DMS79 treated with DMSO at 0.1 percent for 48 hours (cell line): ENCODE measurements around the gene CT47C1.
"Not testable (repeated sequence)": the region's sequence is repeated elsewhere in the genome, so short reads cannot be mapped to it uniquely, and the experiment has no call there.

Experiments
- DNase-seq: peaks from one replicate; lab custom pipeline; 2025; lab: John Stamatoyannopoulos, UW

CT47C1 gene

DNA sequence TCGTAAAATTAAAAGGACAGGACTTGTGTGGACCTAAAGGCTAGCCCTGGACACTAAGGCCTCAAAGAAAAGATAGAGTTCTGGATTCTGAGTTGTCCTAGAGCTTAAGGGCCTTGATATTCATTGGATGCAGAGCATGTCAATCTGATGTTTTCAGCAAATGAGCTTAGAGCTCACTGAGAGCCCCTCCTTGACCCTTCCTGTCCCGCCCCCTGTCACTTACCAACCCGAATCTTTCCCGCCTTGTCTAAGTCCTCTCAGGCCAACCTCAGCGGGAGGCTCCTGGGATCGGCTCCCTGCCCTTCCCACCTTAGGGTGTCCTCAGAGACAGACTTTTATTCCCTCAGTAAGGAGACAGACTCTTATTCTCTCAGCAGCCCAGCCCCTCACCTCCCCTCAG is at the start of gene CT47C1:
Gene CT47C1 (plus strand): TSS at position 250 of the 400 bp plus-strand sequence. CDS start 233 bp downstream, outside the sequence.
- no peak for DNase-seq

DNA sequence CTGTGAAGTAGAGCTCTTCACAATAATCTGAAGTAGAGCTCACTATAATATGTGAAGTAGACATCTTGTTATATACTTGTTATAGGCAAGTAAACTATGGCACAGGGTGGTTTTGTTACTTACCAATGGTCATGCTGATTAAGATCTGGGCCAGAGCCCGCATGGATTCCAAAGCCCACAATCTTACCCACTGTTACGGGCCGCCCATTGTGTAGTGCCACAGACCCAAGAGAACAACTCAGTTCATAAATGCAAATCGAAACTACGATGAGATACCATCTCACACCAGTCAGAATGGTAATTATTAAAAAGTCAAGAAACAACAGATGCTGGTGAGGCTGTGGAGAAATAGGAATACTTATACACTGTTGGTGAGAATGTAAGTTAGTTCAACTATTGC is 46.9 kb upstream of the CT47C1 start:
- DNase-seq = no peak

DNA sequence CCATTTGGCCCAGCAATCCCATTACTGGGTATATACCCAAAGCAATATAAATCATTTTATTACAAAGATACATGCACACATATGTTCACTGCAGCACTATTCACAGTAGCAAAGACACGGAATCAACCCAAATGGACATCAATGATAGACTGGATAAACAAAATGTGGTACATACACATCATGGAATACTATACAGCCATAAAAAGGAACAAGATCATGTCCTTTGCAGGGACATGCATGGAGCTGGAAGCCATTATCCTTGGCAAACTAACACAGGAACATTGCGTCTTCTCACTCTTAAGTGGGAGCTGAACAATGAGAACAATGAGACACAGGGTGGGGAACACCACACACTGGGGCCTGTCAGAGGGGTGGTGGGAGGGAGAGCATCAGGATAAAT is 46.4 kb upstream of the CT47C1 start:
- not testable (repeated sequence) for DNase-seq

DNA sequence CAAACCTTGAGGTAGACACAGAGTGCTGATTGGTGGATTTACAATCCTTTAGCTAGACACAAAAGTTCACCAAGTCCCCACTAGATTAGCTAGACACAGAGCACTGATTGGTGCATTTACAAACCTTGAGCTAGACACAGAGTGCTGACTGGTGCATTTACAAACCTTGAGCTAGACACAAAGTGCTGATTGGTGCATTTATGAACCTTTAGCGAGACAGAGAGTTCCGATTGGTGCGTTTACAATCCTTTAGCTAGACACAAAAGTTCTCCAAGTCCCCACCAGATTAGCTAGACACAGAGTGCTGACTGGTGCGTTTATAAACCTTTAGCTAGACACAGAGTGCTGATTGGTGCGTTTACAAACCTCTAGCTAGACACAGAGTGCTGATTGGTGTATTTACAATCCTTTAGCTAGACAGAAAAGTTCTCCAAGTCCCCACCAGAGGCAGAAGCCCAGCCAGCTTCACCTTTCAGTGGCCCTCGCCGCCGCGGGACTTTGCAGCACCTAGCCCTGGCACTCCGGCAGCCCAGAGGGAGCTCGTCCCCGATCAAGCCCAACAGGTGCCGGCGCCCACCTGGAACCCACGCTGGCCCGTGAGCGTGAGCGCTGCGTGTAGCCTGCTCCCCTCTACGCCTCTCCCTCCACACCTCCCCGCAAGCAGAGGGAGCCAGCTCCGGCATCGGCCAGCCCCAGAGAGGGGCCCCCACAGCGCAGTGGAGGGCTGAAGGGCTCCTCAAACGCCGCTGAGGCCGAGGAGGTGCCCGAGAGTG is 44.6 kb upstream of the CT47C1 start:
- DNase-seq = not testable (repeated sequence)

DNA sequence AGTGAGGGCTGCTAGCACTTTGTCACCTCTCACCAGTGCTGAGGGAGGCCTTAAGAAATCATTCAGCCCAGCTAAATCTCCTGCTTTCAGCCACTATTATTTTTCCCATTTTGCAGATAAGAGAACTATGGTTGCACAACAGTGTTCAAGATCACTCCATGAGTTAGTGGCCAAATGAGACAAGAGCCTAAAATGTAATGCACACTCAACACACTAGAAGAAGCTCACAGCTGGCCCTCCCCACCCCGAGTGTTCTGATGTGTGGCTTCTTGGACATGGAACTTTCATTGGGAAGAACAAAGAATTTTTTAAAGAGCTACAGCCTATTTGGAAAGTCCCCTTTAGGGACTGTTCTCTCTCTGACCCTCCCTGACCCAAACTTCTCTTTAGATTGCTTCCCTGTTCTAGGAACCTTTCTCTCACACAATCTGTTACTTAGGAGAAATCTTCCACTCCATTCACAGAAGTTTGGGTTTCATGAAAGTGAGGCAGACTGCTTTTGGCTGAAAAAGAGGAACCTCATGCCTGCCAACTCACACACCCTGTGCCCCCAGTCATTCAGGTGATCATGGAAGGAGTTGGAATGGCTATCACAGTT is 44.0 kb upstream of the CT47C1 start:
- no peak for DNase-seq

DNA sequence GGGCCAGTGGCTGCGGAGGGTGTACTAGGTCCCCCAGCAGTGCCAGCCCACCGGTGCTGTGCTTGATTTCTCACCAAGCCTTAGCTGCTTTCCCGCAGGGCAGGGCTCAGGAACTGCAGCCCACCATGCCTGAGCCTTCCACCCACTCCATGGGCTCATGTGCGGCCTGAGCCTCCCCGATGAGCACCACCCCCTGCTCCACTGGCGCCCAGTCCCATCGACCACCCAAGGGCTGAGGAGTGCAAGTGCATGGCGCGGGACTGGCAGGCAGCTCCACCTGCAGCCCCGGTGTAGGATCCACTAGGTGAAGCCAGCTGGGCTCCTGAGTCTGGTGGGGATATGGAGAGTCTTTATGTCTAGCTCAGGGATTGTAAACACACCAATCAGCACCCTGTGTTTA is 43.1 kb upstream of the CT47C1 start:
- DNase-seq = not testable (repeated sequence)

DNA sequence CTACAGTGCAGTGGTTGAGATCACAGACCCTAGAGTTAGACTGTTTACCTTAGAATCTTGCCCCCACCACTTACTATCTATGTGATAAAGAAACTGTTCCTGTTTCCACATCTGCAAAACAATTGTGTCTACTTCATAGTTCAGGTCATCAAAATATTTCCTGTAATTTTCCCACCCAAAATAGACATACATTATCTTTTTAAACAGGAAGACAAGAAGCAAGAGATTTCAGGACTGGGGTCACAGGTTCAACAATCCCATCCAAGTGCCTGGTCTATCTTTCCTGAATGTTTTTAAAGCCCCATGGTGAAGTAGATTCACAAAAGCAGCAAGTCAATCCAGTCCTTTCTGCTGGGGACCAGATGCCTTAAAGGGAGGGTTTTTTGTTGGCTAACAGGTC is 41.8 kb upstream of the CT47C1 start:
- DNase-seq = no peak

DNA sequence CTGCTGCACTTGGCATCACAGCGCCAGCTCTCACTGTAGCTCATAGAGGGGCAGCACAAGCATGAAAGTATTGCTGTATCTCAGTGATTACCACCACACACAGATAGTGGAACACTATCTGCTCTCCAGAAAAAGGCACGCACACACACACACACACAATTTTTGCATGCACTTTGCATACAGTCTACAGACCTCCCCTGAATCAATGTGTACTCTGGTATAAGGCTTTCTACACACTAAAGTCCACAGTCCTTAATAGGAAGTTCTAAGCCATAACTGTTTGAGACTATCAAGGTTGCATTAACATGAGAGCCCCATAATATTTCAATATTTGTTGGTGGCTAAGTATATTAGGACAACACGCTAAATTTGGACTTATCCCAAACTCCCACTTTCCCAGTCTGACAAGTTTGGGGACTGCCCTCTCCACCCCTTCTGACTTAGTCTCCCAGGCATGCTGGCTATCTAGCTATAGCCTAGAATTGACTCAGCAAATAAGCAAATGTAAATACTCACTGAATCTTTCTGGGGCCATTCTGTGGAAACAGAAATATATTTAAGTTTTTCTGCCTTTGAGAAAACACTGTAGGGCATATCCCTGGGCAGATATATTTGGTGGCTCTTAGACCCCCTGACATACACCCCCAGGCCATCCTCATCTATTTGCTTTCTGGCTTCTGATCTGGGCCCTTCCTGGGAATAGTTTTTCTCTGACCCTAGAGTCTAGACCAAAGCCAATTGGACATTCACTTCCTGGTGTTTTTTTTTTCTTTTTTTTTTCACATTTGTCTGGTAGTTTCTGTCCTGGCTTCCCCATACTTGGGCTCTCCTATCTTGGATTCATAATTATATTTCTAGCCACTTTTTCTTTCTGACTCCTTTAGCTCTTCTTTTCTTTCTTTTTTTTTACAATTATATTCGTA is 36.4 kb upstream of the CT47C1 start:
- no peak for DNase-seq

DNA sequence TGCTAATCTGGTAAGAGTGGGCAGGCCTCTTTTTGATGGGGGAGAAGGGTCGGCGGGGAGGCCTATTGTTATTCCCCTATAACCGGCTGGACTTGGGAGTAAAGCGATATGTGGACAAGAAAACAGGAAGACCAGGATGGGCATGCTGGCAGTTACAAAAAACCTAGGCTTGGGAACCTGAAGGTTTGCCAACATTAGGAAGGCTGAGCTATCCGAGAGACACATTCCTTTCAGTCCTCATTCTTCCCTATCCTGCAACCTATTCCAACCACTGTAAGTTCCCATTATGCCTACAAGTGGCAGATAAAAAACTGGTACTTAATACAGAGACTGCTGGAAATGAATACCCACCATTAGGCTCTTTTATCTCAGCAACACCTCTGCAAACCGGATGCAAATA is 32.4 kb upstream of the CT47C1 start:
- no peak for DNase-seq

DNA sequence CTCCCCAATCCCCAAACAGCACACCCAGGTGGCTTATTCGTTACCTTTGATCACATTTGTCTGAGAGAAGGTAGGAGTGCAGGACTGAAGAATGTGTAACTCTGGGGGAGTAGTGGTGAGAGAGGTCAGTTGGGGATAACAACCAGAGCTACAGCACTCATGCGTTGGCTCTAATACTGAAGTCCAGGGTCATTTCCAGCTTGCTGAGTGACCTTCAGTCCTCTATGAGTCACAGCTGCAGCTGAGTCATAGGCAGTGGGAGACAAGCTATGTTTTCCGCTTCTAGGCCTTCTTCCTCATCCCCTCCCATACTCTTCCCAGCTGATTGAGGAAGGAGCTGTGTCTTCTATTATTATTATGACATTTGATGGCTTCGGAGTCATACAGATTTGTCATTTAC is 31.6 kb upstream of the CT47C1 start:
- DNase-seq = no peak

DNA sequence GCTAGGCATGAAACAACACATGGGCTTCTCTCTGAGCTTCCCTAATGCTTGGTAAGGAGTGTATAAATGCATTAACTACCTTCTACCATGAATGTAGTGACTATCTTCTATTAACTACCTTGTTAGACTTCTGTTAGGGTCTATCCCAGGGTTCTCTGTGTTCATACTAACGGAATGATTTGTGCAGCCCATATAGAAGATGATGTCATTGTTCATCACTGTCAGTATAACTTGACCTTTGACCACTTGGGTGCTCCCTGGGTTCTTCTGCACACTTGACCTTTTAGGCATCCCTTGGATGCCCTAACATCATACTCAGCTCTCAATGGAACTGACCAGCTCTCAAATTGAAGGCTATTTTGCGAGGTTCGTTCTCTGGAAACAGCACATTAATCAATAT is 30.8 kb upstream of the CT47C1 start:
- DNase-seq = no peak

DNA sequence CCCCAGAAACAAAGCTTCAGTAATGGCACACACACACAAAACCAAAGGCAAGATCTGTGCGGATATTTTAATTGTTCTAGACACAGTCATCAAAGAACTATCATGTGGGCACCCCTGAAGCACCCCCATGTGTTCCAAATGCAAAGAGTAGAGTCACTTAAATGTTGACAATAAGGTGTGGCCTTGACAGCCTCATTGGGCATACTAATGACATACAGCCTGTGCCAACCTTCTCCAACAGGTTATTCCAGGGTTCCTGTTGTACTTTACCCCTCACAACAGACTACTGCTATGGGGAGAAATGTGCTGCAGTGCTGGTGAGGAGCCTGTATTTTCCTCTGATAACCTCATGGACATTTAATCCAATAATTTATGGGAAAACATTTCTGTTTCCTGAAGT is 29.8 kb upstream of the CT47C1 start:
- DNase-seq = no peak

DNA sequence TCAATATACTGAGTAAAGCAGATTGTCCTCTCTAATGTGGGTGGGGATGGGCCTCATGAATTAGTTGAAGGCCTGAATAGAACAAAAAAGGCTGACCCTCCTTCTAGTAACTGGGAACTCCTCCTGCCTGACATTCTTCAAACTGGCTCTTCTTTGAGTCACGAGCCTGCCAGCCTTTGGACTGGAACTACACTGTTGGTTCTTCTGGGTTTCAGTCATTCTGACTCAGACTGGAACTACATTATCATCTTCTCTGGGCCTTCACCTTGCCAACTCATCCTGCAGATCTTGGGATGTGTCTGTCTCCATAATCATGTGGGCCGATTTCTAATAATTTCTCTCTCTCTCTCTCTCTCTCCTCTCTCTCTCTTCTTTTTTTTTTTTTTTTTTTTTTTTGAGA is 26.9 kb upstream of the CT47C1 start:
- DNase-seq = no peak

DNA sequence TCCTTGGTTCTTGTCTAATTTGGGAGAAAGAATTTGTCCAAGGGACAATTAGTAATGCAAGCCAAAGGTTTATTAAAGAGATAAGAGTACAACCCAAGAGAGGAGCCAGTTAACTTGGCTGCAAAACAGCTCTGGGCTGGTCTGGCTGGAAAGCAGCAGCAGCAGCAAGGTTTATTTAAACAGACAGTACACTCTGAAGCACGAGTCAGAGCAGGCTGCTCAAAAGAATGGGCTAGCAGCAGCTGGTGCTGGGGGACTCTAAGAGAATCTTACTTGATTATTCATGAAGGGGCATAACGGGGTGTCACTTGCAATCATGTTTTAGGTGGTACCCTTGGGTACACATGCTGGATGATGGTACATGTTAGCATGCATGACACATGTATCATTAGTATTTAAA is 17.1 kb upstream of the CT47C1 start:
- no peak for DNase-seq

DNA sequence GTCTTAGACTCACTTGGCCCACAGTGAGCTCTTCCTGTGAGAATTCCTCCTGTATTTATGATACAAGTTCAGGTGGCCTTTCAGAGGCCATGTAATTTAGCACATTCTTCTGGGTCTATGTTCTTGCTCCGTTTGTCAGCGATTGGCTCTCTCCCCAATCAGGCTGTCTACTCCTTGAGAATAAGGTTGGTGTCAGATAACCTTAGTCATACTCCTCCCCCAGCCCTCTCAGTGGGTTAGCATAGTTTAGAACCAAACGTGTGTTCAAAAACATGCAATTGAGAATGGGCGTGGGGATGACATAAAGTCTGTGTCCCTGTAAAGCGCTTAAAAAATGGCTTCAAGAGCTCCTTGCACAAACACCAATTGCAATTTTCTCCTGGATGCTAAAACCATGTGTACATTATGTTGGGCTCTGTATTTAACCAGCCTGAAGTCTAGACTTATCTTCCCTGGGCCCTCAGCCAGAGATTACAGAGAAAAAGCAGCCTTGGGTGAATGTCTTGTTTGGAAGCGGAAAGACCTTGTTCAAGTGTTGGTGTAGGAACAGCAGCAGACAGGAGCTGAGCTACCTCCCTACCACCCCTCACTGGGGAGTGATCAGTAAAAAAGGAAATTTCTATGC is 9.9 kb upstream of the CT47C1 start:
- DNase-seq = no peak

DNA sequence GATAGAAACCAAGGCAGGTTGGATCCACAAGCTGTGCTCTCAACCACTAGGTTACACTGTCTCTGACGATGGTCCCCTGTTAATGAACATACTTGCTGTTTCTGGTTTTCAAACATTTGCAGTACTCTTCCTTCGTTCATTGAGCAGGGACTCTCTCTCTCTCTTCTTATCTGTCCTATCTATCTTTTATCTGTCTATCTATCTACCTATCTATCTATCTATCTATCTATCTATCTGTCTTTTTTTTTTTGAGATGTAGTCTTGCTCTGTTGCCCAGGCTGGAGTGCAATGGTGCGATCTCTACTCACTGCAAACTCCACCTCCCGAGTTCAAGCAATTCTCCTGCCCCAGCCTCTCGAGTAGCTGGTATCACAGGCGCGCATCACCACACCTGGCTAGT is 9.4 kb upstream of the CT47C1 start:
- DNase-seq = no peak

DNA sequence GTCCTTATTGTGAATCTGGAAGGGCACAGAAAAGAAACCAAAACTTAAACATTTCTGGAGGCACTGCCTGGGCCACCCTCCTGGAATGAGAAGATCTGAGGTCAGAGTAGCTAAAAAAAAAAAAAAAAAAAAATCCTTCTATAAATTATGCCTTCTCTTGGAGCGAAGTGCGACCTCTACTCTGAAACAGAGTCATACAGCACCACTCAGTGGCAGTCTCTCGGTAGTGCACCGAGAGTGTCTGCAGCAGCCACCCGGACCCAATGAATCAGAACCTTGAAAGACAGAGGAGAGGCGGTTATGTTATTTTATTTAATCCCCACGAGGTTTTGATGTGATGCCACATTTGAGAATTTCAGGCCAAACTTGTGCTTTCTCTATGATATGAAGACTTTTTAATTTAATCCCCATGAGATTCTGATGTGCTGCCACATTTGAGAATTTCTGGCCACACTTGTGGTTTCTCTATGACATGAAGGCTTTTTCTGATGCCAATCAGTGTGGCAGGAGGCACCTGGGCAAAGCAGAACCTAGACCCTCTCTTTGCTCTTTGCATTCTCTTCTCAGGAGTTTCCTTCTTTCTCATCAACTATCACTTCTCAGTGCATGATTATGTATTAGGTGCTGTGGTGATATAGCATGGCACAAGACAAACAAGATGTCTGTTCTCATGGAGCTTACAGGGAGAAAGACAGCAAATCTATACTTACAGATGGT is 5.6 kb upstream of the CT47C1 start:
- DNase-seq = no peak

DNA sequence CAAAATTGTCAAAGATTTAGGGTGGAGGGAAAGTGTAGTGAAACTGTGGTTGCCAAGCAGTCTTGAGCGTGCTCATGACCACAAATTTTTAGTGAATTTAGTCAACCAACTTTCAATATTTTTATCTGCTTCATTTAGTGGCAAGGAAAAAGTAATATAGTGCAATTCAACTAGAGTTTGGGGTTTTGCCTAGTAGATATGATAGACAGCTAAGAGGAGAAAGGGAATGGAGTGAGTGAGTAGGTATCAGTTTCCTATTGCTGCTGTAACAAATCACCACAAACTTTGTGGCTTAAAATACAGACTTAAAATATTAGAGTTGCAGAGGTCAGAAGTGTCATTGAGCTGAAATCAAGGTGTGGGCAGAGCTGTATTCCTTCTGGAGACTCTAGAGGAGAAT is 3.7 kb upstream of the CT47C1 start:
- no peak for DNase-seq

DNA sequence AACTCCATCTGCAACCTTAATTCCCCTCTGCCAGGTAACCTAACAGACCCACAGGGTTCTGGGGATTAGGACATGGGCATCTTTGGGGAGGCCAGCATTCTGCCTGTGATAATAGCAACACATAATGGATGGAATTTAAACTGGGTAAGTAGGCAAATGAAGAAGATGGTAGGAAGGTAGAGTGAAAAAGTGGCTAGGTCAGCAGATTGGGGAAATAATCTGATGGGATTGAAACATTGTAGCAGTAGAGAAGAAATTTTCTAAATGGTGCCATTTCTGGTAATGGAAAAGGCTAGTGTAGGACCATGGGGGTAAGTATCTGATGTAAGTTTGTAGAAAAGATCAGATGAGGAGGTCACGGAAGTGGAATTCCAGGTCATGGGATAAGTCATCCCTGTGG is 3.0 kb upstream of the CT47C1 start:
- no peak for DNase-seq

DNA sequence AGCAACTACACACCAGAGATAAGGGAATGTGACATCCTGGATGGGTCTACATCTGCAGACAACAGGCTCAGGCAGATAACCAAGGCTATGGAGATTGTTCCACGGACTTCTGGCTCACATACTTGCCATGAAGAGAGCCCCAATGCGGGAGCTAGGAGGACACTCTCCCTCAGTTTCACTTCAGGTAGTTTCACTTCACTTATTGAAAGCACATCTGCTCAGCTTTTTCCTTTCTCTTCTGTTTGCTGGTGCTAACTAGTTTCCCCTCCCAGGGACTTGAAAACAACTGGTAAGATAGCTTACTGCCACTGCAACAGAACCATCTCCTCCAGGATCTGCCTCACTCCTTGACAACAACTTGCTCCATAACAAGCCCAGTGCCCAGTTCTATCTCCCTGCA is 1.4 kb upstream of the CT47C1 start:
- no peak for DNase-seq

DNA sequence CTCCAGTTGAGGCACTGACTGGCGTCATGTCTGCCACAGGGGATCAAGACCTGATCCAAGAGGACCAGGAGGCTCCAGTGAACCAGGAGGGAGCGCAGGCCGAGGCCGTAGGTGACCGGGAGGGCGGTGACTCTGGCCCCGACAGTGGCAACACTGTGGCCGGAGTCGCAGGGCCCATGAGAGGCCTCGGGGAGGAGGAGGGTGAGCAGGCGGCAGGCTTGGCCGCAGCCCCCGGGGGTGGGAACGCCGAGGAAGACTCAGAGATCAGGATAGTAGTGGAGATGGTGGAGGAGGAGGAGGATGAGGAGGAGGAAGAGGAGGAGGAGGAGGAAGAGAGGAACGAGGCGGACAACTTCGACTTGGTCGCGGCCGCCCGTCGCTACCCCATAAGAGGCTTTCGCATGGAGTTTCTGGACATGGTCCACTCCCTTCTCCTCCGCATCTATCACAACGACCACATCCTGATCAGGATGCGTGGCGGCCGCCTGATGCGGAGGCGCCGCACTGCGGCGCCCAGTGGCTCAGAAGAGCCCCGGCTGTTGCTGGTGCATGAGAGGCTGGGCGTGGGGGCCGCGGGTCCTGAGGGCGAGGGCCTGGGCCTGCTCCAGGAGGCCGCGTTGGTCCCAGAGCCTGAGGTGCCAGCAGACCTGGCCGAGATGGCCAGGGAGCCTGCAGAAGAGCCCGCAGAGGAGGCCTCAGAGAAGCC is 560 bp downstream of the CT47C1 start:
- no peak for DNase-seq
